GM21529 (cell line): ENCODE results near the gene KRTAP4-9.
"Not testable (repeated sequence)": the region's sequence is repeated elsewhere in the genome, so short reads cannot be mapped to it uniquely, and the experiment has no call there.

Experiments used
- ATAC-seq: cut with Tn5 transposase; IDR thresholded peaks from one replicate; pipeline ENCODE4 v1.9.1; 2021; ENCODE audit not compliant: unreplicated experiment

The KRTAP4-9 gene

DNA sequence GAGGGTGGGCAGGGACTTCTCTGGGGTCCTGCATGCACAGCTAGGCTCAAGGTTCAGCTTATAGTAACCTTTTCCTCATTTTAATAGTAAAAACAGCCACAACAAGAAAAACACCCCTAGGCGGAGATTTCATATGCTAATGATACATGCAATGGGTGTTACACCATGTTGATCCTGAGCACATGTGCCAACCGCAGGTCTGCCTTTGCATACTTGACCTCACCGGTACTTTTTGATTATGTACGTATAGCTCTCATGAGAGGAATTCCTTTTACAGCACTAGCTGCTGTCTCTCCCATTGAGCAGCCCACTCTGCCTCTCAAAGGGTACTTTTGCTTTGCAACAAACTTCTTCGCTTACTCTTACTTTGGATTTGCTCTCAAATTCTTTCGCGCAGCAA is 9.1 kb upstream of the KRTAP4-9 start:
- ATAC-seq = no peak

GRCh38 chr17:41098042-41098441 is 7.1 kb upstream of the KRTAP4-9 start, which contains the start of gene KRTAP4-8:
TSS of gene KRTAP4-8 (minus strand) at chr17:41098142. CDS start at chr17:41098084, 58 bp downstream.
- ATAC-seq = no peak

DNA sequence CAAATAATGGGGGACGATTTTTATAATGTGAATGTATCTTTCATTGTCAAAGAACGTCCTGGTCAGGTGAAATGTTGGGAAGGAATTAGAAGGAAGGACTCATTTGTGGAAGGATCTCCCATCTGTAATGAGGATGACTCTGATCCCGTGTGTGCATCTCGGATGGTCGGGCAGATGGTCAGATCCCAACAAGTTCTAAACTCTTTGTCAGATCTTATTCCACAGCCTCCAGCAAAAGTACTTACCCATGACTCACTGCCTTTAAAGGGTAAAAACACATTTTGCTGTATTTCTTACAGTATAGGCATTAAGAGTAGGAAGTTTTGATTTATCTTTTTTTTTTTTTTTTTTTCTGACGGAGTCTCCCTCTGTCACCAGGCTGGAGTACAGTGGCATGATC is 6.7 kb upstream of the KRTAP4-9 start:
- no peak for ATAC-seq

GRCh38 chr17:41099682-41100480 is 5.3 kb upstream of the KRTAP4-9 start:
- not testable (repeated sequence) for ATAC-seq

- ATAC-seq = no peak
Observed at GRCh38 chr17:41101586-41102259, 3.5 kb upstream of the KRTAP4-9 start, which contains the start of gene KRTAP4-16. TSS of gene KRTAP4-16 (minus strand) at chr17:41102209. CDS start at chr17:41102209, 0 bp downstream.

- ATAC-seq = no peak
Observed at GRCh38 chr17:41103896-41104295, 1.3 kb upstream of the KRTAP4-9 start.

DNA sequence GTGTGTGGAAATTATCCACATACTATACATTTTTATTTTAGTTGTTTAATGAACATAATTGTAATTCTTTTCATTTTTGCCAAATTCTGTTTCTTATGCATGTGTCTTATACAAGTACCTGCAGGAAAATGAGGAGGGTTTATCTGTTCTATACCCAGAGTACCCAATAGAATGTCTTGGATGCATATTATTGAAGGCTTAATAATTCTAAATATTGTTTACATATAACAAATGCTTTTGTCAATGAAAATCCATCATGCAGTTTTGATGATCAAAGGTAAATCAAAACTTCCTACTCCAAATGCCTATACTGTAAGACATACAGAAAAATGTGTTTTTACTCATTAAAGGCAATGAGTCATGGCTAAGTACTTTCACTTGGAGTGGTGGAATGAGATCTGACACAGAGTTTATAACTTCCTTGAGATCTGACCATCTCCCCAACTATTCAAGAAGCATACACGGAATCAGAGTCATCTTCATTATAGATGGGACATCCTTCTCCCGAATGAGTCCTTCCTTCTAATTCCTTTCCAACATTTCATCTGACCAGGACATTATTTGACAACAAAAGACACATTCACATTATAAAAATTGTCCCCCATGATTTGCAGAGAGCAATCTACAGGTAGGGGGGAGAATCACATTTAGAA is 677 bp upstream of the KRTAP4-9 start:
- not testable (repeated sequence) for ATAC-seq

DNA sequence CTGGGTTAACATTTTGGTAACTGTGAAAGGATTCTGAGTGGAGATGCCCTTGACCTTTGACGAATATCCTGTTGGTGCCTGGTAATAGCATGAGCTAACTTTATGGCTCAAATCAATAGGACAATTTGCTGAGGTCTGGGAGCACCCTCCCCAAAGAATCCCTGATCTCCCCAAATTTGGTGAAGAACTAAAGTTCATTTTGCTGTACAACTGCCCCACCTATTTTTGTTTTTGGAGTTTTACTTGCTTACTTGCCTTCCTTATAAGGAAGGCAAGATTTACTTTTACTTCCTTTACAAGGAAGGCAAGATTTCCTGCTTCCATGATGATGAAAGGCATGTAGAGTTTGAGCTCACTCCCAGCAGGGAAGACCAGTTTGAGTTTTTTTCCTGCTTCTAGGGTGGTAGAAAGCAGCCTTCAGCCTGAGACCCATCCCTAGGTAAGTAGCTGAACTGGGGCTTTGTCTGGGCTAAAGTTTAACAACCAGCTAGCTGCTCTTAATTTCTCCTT is 2.8 kb downstream of the KRTAP4-9 start:
- no peak for ATAC-seq

DNA sequence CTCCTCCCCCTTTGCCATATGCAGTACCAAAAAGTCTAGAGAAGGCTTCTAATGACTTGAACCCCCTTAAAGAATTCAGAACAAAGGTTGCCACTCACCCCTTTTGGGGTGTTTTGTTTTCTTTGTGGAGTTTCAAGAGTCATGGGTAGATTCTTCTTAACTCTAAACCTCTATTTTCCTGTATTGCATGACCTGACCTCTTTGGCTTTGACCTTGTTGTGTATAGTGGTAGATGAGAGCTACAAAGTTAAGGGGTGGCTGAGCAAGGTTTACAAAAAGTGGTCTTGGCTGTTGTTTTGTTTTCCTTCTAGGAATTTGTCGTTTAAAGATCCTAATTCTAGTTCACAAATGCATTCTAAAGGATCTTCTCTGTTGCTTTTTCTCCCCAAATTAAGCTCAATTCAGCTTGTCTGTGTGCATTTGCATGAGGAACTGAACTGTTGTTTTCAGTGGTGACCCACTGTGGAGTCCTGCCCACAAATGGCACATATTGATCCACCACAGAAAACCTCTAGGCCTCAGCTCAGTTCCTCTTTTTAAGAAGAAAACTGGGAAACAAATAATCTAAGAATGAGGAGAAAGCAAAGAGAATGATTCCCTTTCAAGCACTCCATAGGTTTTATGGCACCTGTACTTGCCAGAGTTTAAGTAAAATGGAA is 3.7 kb downstream of the KRTAP4-9 start:
- not testable (repeated sequence) for ATAC-seq

GRCh38 chr17:41111151-41111885 is 6.1 kb downstream of the KRTAP4-9 start:
- no peak for ATAC-seq

- no peak for ATAC-seq
Observed at GRCh38 chr17:41116297-41116696, 11.1 kb downstream of the KRTAP4-9 start.

GRCh38 chr17:41117846-41118386 is 12.7 kb downstream of the KRTAP4-9 start, which contains the start of gene KRTAP4-11:
TSS of gene KRTAP4-11 (minus strand) at chr17:41118373. CDS start at chr17:41118315, 58 bp downstream.
- not testable (repeated sequence) for ATAC-seq

DNA sequence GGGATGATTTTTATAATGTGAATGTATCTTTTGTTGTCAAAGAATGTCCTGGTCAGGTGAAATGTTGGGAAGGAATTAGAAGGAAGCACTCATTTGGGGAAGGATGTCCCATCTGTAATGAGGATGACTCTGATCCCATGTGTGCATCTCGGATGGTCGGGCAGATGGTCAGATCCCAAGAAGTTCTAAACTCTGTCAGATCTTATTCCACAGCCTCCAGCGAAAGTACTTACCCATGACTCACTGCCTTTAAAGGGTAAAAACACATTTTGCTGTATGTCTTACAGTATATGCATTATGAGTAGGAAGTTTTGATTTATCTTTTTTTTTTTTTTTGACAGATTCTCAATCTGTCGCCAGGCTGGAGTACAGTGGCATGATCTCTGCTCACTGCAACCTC is 13.5 kb downstream of the KRTAP4-9 start:
- no peak for ATAC-seq

DNA sequence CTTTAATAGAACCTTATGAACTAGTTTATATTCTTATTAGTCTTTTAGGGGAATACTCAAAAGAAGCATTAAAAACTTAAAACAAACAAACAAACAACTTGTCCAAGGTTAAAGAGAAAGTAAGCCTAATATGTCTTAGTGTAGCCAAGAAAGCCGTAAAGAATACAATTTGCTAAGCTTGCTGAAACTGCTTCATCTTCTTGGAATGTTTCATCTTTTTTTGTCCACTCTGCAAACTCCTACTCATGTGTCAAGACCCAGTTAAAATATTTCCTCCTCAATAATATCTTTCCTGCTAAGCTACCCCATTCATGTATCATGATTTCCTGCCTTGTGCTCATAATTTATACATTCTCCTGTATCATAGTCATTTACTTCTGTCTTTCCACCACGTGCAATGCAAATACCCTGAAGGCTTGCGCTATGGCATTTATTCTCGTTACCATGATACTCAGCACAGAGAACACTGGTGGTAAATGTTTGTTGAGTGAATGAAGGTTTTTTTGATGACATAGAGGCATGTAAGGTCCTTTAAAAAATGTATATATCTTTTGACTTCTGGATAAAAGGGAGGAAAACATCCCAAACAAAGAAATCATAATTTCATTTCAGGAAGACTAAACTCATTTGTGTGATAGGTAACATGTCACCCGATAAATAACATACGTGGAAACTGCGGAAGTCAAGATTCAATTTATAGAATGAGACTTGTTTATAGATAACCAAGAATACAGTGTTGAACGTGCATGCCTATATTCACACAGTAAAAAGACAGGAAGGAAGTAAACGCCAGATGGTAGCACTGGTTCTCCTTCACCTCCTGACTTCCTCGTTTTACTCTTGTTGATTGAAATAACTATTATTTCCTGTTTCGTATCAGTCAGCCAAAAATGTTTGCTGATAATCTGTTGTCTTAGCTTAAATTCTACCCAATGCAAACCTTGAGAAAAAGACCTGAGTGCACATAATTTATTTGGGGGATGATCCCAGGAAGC is 14.8 kb downstream of the KRTAP4-9 start:
- not testable (repeated sequence) for ATAC-seq

DNA sequence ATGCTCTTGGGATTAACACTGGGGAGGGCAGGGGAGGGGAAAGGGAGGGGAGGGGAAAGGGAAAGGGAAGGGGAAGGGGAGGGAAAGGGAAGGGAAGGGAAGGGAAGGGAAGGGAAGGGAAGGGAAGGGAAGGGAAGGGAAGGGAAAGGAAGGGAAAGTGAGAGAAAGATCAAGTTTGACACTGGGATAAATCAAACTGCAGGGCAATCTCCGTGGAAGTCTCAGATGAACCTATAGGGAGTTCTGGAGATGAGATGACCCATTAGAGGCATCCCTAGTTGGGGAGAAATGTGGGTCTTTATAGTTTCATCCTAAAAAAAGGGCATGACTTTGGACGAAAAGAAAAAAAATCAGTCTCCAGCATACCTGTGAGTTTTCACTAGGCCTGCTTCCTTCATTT is 16.6 kb downstream of the KRTAP4-9 start:
- no peak for ATAC-seq

DNA sequence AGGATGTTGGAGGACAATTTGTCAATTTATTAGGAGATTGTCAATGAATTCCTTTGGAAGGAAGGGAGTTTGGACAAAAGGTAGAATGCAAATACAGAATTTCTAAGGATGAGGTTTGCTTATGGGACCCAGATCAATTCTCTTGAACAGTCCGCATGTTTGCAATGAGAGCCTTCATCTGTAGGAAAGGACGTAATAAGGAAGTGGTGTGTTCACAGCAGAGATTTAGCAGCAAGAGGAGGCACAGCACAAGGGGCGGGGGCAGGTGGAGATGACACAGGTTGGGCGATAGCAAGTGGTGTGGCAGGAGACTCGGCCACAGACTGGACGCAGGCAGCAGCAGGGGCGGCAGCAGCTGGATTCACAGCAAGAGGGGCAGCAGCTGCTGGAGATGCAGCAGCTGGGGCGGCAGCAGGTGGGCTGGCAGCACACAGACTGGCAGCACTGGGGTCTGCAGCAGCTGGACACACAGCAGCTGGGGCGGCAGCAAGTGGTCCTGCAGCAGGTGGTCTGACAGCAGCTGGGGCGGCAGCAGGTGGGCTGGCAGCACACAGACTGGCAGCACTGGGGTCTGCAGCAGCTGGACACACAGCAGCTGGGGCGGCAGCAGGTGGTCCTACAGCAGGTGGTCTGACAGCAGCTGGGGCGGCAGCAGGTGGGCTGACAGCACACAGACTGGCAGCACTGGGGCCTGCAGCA is 18.3 kb downstream of the KRTAP4-9 start:
- ATAC-seq = not testable (repeated sequence)

DNA sequence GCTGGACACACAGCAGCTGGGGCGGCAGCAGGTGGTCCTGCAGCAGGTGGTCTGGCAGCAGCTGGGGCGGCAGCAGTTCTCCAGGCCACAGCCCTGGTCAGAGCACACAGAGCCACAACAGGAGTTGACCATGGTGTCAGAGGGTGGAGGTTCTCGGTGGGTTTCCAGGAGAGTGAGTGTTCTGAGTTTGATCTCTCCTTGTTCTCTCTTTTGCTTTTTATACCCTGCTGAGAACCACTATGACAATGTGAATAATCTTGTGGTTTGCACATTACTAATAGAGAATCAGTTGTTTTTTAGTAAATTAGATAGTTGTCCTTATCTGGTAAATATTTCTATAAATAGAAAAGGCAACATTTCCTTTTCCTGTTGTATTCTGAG is 18.8 kb downstream of the KRTAP4-9 start, which contains the start of gene KRTAP4-12:
Gene KRTAP4-12 (minus strand): TSS at position 192 of the 381 bp plus-strand sequence. CDS start 60 bp downstream, at position 132.
- not testable (repeated sequence) for ATAC-seq

- no peak for ATAC-seq
Observed at GRCh38 chr17:41125064-41125463, 19.9 kb downstream of the KRTAP4-9 start.
